GM21526 (cell line): ENCODE data around the gene CNNM2.
"Not testable (repeated sequence)": the region's sequence is repeated elsewhere in the genome, so short reads cannot be mapped to it uniquely, and the experiment has no call there.

Source experiments
- ATAC-seq: cut with Tn5 transposase; IDR thresholded peaks from one replicate; pipeline ENCODE4 v1.9.1; 2021; ENCODE audit warnings: moderate library complexity; ENCODE audit not compliant: unreplicated experiment, low FRiP score

The CNNM2 gene

GRCh38 chr10:102964713-102965112 is 46.6 kb downstream of the CNNM2 start:
- ATAC-seq = no peak

- ATAC-seq = no peak
Measured at GRCh38 chr10:102965311-102965851, 47.3 kb downstream of the CNNM2 start.

DNA sequence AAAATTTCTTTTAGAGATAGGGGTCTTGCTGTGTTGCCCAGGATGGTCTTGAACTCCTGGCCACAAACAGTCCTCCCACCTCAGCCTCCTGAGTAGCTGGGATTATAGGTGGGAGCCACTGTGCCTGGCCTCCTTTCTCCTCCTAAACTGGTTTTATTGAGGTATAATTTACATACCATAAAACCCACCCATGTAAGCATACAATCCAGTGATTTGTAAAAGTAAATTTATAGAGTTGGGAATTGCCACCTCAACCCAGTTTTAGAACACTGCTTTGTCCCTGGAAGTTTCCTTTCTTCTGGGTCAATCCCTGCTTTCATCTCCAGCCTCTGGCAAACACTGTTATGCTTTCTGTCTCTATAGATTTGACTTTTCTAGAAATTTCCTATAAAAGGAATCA is 49.0 kb downstream of the CNNM2 start:
- ATAC-seq = no peak

GRCh38 chr10:102970562-102971340 is 52.7 kb downstream of the CNNM2 start:
- no peak for ATAC-seq

DNA sequence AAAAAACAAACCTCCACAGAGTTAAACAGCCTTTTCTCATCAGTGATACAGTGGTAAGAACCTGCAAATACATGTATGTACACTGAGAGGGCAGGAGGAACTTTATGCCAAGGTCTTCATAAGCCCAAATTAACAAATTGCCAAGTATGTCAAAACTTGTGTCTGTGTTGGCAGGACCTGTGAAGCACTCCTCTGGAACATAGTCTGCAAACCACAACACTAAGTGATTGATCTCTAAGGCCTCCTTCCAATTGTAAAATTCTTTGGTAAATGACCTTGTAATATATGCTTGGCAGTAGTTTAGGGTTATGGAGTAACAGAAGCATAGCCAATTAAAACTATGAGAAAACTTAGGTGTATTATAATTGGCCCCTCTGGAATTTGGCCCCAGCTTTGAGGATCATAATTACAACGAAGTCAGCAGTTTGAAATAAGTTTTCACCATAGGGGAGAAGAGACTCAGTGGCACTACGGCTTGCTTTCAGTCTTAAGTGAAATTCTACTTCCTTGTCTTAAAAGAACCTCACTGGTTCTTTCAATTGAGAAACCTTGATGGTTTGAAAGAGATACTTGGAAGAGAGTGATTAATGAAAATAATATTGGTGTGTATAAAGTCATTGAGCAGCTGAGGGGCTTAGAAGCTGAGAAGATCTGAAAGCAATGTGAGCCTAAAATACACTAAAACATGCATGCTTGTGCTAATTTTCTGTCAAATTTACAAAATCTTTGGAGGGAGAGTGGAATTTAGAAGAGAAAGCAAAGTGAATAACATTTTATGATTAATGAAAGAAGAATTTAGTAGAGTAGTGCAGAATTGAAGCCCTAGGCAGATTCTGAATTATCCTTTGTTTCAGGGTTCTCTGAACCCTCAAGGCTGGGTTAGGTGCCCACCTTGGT is 57.6 kb downstream of the CNNM2 start:
- no peak for ATAC-seq

DNA sequence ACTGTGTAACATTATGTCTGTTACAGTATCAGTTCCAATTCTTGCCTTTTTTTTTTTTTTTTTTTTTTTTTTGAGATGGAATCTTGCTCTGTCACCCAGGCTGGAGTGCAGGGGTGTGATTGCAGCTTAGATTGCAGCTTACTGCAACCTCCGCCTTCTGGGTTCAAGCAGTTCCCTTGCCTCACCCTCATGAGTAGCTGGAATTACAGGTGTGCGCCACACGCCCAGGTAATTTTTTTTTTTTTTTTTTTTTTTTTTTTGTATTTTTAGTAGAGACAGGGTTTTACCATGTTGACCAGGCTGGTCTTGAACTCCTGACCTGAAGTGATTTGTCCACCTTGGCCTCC is 58.3 kb downstream of the CNNM2 start:
- ATAC-seq = not testable (repeated sequence)

DNA sequence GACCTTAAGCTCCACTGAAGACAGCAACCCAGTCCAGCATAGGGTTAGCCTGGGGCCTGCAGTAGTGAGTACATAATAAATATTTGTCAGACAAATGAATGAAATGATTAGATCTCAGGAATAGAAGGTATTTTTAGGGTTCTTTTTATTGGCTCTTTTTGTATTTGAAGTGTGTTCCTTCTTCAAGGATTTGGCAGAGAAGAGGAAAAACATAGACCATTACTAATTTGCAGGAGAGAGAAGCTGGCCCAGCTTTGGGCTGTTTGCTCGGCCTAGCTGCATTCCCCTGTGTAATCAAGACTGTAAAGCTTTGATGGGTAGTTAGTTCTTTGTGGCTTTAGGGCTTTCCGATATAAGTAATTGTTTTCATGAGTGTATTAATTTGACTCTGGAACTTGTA is 64.2 kb downstream of the CNNM2 start:
- no peak for ATAC-seq

GRCh38 chr10:102984086-102984485 is 66.0 kb downstream of the CNNM2 start:
- no peak for ATAC-seq

GRCh38 chr10:102985811-102986210 is 67.7 kb downstream of the CNNM2 start:
- no peak for ATAC-seq

DNA sequence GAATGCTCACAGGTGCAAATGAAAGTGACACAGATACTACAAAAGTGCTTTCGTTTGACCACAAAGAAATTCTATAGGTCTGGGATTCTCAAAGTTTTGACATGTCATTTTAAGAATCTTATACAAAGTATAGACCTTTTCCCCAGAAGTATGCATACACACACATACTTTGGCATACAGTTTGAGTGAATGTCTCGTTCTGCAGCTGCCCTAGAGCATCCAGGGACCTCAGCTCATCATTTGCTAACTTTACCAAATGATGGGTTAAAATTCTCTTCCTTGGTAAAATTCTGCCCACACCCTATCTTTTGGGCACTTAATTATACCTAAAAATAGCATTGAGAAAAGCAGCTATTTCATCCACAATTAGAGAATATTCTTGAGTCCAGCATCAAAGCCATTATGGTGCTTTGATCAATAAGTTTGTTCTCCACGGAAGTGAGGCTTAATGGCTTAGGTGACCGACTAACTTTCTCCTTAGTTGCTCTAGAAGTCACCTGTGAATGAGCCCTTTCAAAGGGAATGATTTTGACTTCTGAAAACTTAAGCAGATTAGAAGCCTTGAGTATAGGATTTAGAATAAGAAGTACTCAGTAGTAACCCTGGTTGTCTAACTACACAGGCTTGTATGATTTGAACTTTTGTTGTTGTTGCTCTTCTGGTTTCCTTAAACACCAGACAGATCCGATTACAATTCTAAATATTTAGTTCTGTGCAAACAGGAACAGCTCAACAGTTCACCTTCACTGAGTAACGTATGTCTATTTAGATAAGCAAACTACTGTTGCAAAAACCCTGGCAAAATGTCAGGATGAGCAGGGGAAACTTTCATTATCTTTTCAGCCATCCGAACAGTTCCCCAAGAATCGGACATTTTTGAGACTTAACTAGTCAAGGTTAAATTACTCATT is 70.6 kb downstream of the CNNM2 start:
- no peak for ATAC-seq

- ATAC-seq = no peak
Measured at GRCh38 chr10:102994531-102995295, 76.6 kb downstream of the CNNM2 start.

DNA sequence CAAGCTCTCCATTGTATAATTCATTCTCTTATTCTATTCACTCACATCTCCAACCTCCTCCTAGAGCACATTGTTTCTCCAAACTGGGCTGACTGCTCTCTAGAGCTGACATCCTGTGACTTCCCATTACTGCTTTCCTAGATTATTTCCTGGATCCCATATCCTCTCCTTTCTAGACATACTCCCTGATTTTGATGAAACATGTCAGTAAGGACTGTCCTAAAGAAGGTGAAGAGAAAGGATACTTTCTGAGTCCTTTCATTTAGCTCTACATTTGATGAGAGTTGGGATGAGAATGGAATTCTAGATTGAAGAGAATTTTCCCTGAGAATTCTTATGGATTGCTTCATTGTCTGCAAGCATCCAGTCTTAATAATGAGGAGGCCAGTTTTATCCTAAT is 78.8 kb downstream of the CNNM2 start:
- no peak for ATAC-seq

- peak; percentile 53 for ATAC-seq
Measured at GRCh38 chr10:102997998-102998397, 79.9 kb downstream of the CNNM2 start.

GRCh38 chr10:102998399-102998907 is 80.4 kb downstream of the CNNM2 start:
- ATAC-seq = no peak

DNA sequence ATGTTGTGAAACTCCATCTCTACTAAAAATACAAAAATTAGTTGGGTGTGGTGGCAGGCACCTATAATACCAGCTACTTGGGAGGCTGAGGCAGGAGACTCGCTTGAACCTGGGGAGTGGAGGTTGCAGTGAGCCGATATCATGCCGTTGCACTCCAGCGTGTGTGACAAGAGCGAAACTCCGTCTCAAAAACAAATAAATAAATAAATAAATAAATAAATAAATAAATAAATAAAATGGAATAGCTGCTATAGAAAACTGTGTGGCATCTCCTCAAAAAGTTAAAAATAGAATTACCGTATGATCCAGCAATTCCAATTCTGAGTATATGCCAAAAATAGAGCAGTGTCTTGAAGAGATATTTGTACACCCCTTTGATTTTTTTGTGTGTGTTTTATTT is 82.0 kb downstream of the CNNM2 start:
- ATAC-seq = not testable (repeated sequence)

DNA sequence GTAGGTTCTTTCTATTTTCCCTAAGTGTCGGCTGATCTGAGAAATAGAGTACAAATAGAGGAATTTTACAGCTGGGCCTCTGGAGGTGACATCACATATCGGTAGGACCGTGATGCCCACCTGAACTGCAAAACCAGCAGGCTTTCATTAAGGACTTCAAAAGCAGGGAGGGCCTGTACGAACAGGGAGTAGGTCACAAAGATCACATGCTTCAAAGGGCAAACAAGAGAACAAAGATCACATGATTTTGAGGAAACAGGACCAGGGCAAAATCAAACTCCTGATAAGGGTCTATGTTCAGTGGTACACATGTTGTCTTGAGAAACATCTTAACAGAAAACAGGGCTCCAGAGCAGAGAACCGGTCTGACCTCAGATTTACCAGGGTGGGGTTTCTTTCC is 88.9 kb downstream of the CNNM2 start:
- no peak for ATAC-seq

- no peak for ATAC-seq
Measured at GRCh38 chr10:103013416-103013815, 95.3 kb downstream of the CNNM2 start.

GRCh38 chr10:103019425-103019824 is 101.3 kb downstream of the CNNM2 start:
- no peak for ATAC-seq

DNA sequence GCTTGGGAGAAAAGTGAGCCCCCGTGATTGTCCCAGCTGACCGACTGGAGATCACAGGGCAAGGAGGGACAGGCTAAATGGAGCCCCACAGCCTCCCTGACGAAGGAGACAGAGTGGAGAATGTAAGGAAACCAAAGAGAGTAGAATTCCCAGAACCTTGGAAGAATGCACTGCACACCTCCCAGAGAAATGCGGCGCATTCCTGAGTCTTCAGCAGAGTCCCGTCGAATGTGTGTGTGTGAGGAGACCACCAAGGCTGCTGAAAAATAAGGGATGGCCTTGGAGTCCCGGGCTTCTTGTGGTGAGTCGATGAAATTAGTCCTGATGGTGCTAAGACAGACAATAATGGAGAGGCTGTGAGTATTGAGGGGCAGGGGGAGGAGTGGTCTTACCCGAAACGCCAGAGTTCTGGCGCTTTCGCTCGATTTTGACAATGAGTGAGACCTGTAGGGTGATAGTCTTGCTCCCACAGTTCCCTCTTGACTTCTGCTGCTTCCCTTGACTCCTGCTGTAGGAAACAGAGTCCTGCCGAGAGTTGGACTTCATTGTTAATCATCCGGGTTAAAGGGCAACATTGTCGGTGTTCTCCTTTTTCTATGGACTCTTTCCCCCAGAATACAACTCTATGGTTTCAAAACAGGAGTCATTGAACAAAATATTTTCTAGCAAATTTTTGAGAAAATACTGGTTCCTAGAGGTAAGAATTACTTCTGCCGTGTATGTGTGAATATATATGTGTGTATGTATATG is 103.2 kb downstream of the CNNM2 start:
- no peak for ATAC-seq
